RWPE2 (cell line): Measurements from ENCODE around the gene SERINC1.

Experiments
- ATAC-seq: fragments of 200-7000 bp; cut with Tn5 transposase; 3 replicates; pipeline ENCODE4 v1.9.1; 2021; ENCODE audit warnings: low read depth
- DNase-seq: peaks from one replicate; pipeline ENCODE4 v3.0.0-alpha.2; 2020; ENCODE audit warnings: low spot score
- H3K27ac ChIP-seq: fragments of 450-650 bp; 2 replicates; pipeline ENCODE4 v1.5.1; 2017; ENCODE audit warnings: mild to moderate bottlenecking; ENCODE audit not compliant: poor library complexity, severe bottlenecking
- H3K27me3 ChIP-seq: fragments of 250-450 bp; sonication (Bioruptor Pico); 2 replicates; pipeline ENCODE4 v1.5.1; 2021; ENCODE audit warnings: mild to moderate bottlenecking, moderate library complexity; ENCODE audit not compliant: insufficient read depth, poor library complexity, severe bottlenecking
- H3K36me3 ChIP-seq: fragments of 250-450 bp; sonication (Bioruptor Pico); 2 replicates; pipeline ENCODE4 v1.5.1; 2020; ENCODE audit warnings: low read depth, mild to moderate bottlenecking, moderate library complexity
- H3K4me1 ChIP-seq: fragments of 250-450 bp; sonication (Bioruptor Pico); 2 replicates; pipeline ENCODE4 v1.5.1; 2021; ENCODE audit warnings: mild to moderate bottlenecking, moderate library complexity; ENCODE audit not compliant: insufficient read depth, poor library complexity, severe bottlenecking
- H3K4me3 ChIP-seq: fragments of 250-450 bp; sonication (Bioruptor Pico); 2 replicates; pipeline ENCODE4 v1.5.1; 2021; ENCODE audit warnings: mild to moderate bottlenecking, moderate library complexity; ENCODE audit not compliant: severe bottlenecking
- H3K9me3 ChIP-seq: fragments of 250-450 bp; sonication (Bioruptor Pico); 2 replicates; pipeline ENCODE4 v1.5.1; 2021; ENCODE audit warnings: mild to moderate bottlenecking, moderate library complexity; ENCODE audit not compliant: severe bottlenecking
- CTCF ChIP-seq: fragments of 450-650 bp; IDR thresholded peaks from one replicate; pipeline ENCODE4 v1.5.1; 2017; ENCODE audit warnings: mild to moderate bottlenecking, moderate library complexity; ENCODE audit not compliant: poor library complexity, severe bottlenecking

SERINC1 gene

GRCh38 chr6:122406187-122406586 lies 65.4 kb downstream of the SERINC1 start:
- no peak for ATAC-seq
- no peak overlapping the region for H3K27ac ChIP-seq
- no peaks in the 10 kb centered on the region for H3K9me3 ChIP-seq
- DNase-seq, result no peak
- peaks cover 13% of the 10 kb centered on the region for H3K4me1 ChIP-seq
- no peak overlapping the region for H3K4me3 ChIP-seq
- H3K27me3 ChIP-seq, result no peaks in the 10 kb centered on the region
- peaks cover 2% of the 10 kb centered on the region; the same call in 1 of the 2 replicates for H3K36me3 ChIP-seq
- TF ChIP-seq CTCF, result no peak

- no peak overlapping the region for H3K27ac ChIP-seq
- no peaks in the 10 kb centered on the region for H3K27me3 ChIP-seq
- H3K36me3 ChIP-seq, result peaks cover 2% of the 10 kb centered on the region; the same call in 1 of the 2 replicates
- no peak for ATAC-seq
- H3K9me3 ChIP-seq, result no peaks in the 10 kb centered on the region
- no peak for TF ChIP-seq CTCF
- no peak overlapping the region for H3K4me3 ChIP-seq
- H3K4me1 ChIP-seq, result peaks cover 20% of the 10 kb centered on the region
- no peak for DNase-seq
Observed at GRCh38 chr6:122405417-122405816, 66.2 kb downstream of the SERINC1 start.

GRCh38 chr6:122404444-122404843 lies 67.2 kb downstream of the SERINC1 start:
- no peak for TF ChIP-seq CTCF
- Histone ChIP-seq H3K27me3 (no peaks in the 10 kb centered on the region), H3K9me3 (no peaks in the 10 kb centered on the region), H3K27ac (no peak overlapping the region), H3K36me3 (peaks cover 2% of the 10 kb centered on the region; the same call in 1 of the 2 replicates), H3K4me3 (no peak overlapping the region), H3K4me1 (peaks cover 20% of the 10 kb centered on the region)
- DNase-seq (no peak), ATAC-seq (no peak)

- Histone ChIP-seq H3K9me3 (no peaks in the 10 kb centered on the region), H3K27ac (no peak overlapping the region), H3K4me1 (peaks cover 16% of the 10 kb centered on the region), H3K36me3 (peaks cover 2% of the 10 kb centered on the region; the same call in 1 of the 2 replicates), H3K27me3 (no peaks in the 10 kb centered on the region), H3K4me3 (peak overlapping the region; percentile 99)
- no peak for DNase-seq
- ATAC-seq, result no peak
- no peak for TF ChIP-seq CTCF
Observed at GRCh38 chr6:122401104-122401503, 70.5 kb downstream of the SERINC1 start.

GRCh38 chr6:122400462-122401089 lies 71.0 kb downstream of the SERINC1 start:
- no peak for TF ChIP-seq CTCF
- Histone ChIP-seq H3K36me3 (no peaks in the 10 kb centered on the region; the same call in 1 of the 2 replicates), H3K27ac (no peak overlapping the region), H3K4me3 (peak overlapping the region; percentile 99), H3K9me3 (no peaks in the 10 kb centered on the region), H3K4me1 (peaks cover 16% of the 10 kb centered on the region), H3K27me3 (no peaks in the 10 kb centered on the region)
- DNase-seq (no peak), ATAC-seq (no peak)
